Heart right ventricle (tissue), 16 donors: ENCODE results near the gene SPON2. TPM values are rescaled to one million over a fixed set of nuclear protein-coding genes. Genes with fewer than 3 reads are reported as not detected.

Experiments used
- ATAC-seq, 8 donors: fragments of 200-7000 bp; cut with Tn5 transposase; one replicate each; pipeline ENCODE4 v1.9.1; 2020; ENCODE audit warnings: mild to moderate bottlenecking in 8 of 8, moderate library complexity in 8 of 8, moderate number of reproducible peaks in 1 of 8
- DNase-seq, 2 donors: peaks; one replicate each; pipeline ENCODE4 v3.0.0-alpha.2; 2020
- H3K27ac ChIP-seq, 10 donors: fragments of 200-600 bp; sonication (generic) in 2 of 10; one replicate each; pipeline versions ENCODE4 v1.5.0 to v1.8.0; 2020 to 2022; ENCODE audit warnings: mild to moderate bottlenecking in 3 of 10
- H3K27me3 ChIP-seq, 7 donors: fragments of 200-600 bp; one replicate each; pipeline ENCODE4 v1.8.0; 2021 to 2022; ENCODE audit warnings: mild to moderate bottlenecking in 2 of 7
- H3K36me3 ChIP-seq, 9 donors: fragments of 200-600 bp; sonication (generic) in 1 of 9; one replicate each; pipeline versions ENCODE4 v1.5.0 to v1.8.0; 2020 to 2022; ENCODE audit warnings: mild to moderate bottlenecking in 2 of 9
- H3K4me1 ChIP-seq, 9 donors: fragments of 200-600 bp; sonication (generic) in 1 of 9; one replicate each; pipeline versions ENCODE4 v1.5.0 to v1.8.0; 2020 to 2022; ENCODE audit warnings: mild to moderate bottlenecking in 4 of 9
- H3K4me3 ChIP-seq, 10 donors: fragments of 200-600 bp; sonication (generic) in 2 of 10; one replicate each; pipeline versions ENCODE4 v1.5.0 to v1.8.0; 2020 to 2022; ENCODE audit warnings: mild to moderate bottlenecking in 7 of 10, moderate library complexity in 2 of 10
- H3K9me3 ChIP-seq, 11 donors: fragments of 200-600 bp in 10 of 11; sonication (generic) in 2 of 11; one replicate each; pipeline versions ENCODE4 v1.5.0 to v1.8.0; 2013 to 2022; ENCODE audit warnings: mild to moderate bottlenecking in 2 of 11, control low read depth in 1 of 11, moderate library complexity in 1 of 11
- CTCF ChIP-seq, 9 donors: fragments of 200-600 bp; sonication (generic) in 2 of 9; IDR thresholded peaks; one replicate each; pipeline versions ENCODE4 v1.5.0 to v1.8.0; 2021 to 2022; ENCODE audit warnings: antibody characterized with exemption in 9 of 9, mild to moderate bottlenecking in 5 of 9, moderate library complexity in 1 of 9
- WGBS, 2 donors: extraction: QIAGEN DNeasy Blood & Tissue Kit; methylation state at CpG; one replicate each; pipeline ENCODE4 v1.1.7; 2013; ENCODE audit warnings: inconsistent platforms in 1 of 2; 5-methylcytosine and 5-hydroxymethylcytosine counted together
- intact Hi-C, 10 donors: fragments of 100-400 bp; cut with DNase I; formaldehyde crosslinking; loops; one replicate each; pipeline versions ENCODE4 v1.11.1 to v1.14.2; 2022
- polyA plus RNA-seq, 2 donors: library from polyadenylated mRNA; stranded (reverse); fragments of 200-250 nt; gene quantifications; one replicate each; pipeline ENCODE4 v1.2.3, GENCODE V29; 2013
- total RNA-seq, 10 donors: library from RNA; stranded (reverse); fragmentation: NEBNext Ultra II Directional in 3 of 10; extraction: Animal tissue kit (Norgen Biotek cat#: 25700) in 3 of 10; gene quantifications; one replicate each; pipeline versions ENCODE4 v1.2.1 to v1.2.4, GENCODE V29; 2021 to 2023
- donor health status: Arrhythmogenic right ventricular cardiomyopathy.
- donor health status: ischemic (EF 13 %, LVEDD 7.1; RV severe dilation, severe dysfunction).
- donor health status: healthy with polysubstance abuse.
- donor health status: DM: no; HTN: yes; CAD: no.
- donor health status: DM: no; HTN: no; CAD: no.
- donor health status: ischemic (EF 25% LVEDD 6.9; RV normal size, moderate dysfunction).
- donor health status: ischemic (EF 25% LVEDD 5.7; RV mildly dilated, moderate dysfunction).
- donor health status: healthy.
- donor health status: DM: yes; HTN: yes; CAD: no.
- donor health status: Ischemic cardiomyopathy.
- donor health status: ischemic (EF 35%, LVEDD 5.7; RV mildly dilated, moderate dysfunction).
- donor health status: nonischemic (EF 11% LVEDD 7.7; RV severe dilation, severe dysfunction).
- donor health status: DM: yes; HTN: yes; CAD: no.
- donor health status: PGD.
- donor health status: ischemic (EF 29% LVEDD 5.4; RV normal size, mild dysfunction).
- donor health status: nonischemic (EF 23%, LVEDD 6.1; RV moderate dilation, normal function).

SPON2 gene
- total and polyA plus RNA-seq, 12 donors: 5.3 to 40.5 (median 12.1) TPM

- H3K4me1 ChIP-seq: peaks cover 0 to 43% (median 15%) of the 10 kb centered on the region in 9 donors
Measured at GRCh38 chr4:1200425-1201035, 28.1 kb upstream of the SPON2 start.

GRCh38 chr4:1199556-1200331, 27.4 kb upstream of the SPON2 start:
- H3K4me3 ChIP-seq: peak overlapping the region in 2 of 10 donors; percentile 36 to 42
- H3K36me3 ChIP-seq: no peaks in the 10 kb centered on the region
- H3K27ac ChIP-seq: peak overlapping the region in 5 of 10 donors; percentile 21 to 84 (median 26)
- DNase-seq (peak in 1 of 2 donors; percentile 3), ATAC-seq (no peak)
- no peaks in the 10 kb centered on the region for H3K27me3 ChIP-seq
- WGBS, 2 donors: 79 to 83% methylated on average over 27 of the region's 27 CpGs
- no peak for TF ChIP-seq CTCF (IDR thresholded peaks at IDR 0.05)
- intact Hi-C loops: no loop called here
- peaks cover 0 to 43% (median 15%) of the 10 kb centered on the region in 9 donors for H3K4me1 ChIP-seq
- no peaks in the 10 kb centered on the region for H3K9me3 ChIP-seq

More at GRCh38 chr4:1200425-1201035, 28.1 kb upstream of the SPON2 start:
- 38 to 56% methylated on average over 19 to 20 of the region's 20 CpGs for WGBS, 2 donors
- peak overlapping the region in 7 of 10 donors; percentile 5 to 42 (median 26) for H3K4me3 ChIP-seq
- H3K27me3 ChIP-seq: no peaks in the 10 kb centered on the region
- TF ChIP-seq CTCF (IDR thresholded peaks at IDR 0.05): no peak
- no peaks in the 10 kb centered on the region for H3K9me3 ChIP-seq
- DNase-seq: peak; percentile 38 to 52
- H3K36me3 ChIP-seq: no peaks in the 10 kb centered on the region
- intact Hi-C loops: no loop called here
- ATAC-seq: peak; percentile 45 to 70 (median 64)
- H3K27ac ChIP-seq: peak overlapping the region in 9 of 10 donors; percentile 22 to 84 (median 45)

GRCh38 chr4:1198098-1198844, 25.9 kb upstream of the SPON2 start:
- DNase-seq: peak in 1 of 2 donors; percentile 13
- no peak for ATAC-seq
- H3K9me3 ChIP-seq: no peaks in the 10 kb centered on the region
- no peak overlapping the region for H3K4me3 ChIP-seq
- no peak for TF ChIP-seq CTCF (IDR thresholded peaks at IDR 0.05)
- H3K27me3 ChIP-seq: no peaks in the 10 kb centered on the region
- 82 to 84% methylated on average over 24 of the region's 24 CpGs for WGBS, 2 donors
- intact Hi-C loops: no loop called here
- H3K4me1 ChIP-seq: peaks cover 9 to 46% (median 26%) of the 10 kb centered on the region in 9 donors
- no peak overlapping the region for H3K27ac ChIP-seq
- no peaks in the 10 kb centered on the region for H3K36me3 ChIP-seq
